HEK293T (cell line): ENCODE measurements around the gene ZNF341.
A peak's percentile ranks its signal among the peaks of the same experiment; 100 is the strongest.

Experiments
- CTCF ChIA-PET: fragments of 350-600 bp; formaldehyde crosslinking; extraction: SDS; loops from one replicate; lab custom pipeline; 2021; ENCODE audit warnings: antibody characterized with exemption, inconsistent platforms; lab: Yijun Ruan, JAX
- POLR2A ChIA-PET: fragments of 350-600 bp; formaldehyde crosslinking; extraction: SDS; loops from one replicate; lab custom pipeline; 2020; ENCODE audit warnings: antibody characterized with exemption, inconsistent platforms; lab: Yijun Ruan, JAX
- DNase-seq: peaks from one replicate; pipeline ENCODE4 v3.0.0; 2012; ENCODE audit warnings: mixed read lengths; ENCODE audit errors: extremely low spot score
- ARNT ChIP-seq: fragments of 450-650 bp; IDR thresholded peaks from 2 replicates; pipeline ENCODE4 v1.6.1; 2017; ENCODE audit warnings: mild to moderate bottlenecking
- BHLHE40 ChIP-seq: fragments of 450-650 bp; IDR thresholded peaks from 2 replicates; pipeline ENCODE4 v1.6.1; 2016; ENCODE audit warnings: mild to moderate bottlenecking, moderate library complexity, borderline replicate concordance
- CTBP1 ChIP-seq: fragments of 450-650 bp; IDR thresholded peaks from 2 replicates; pipeline ENCODE4 v1.6.1; 2016; ENCODE audit warnings: borderline replicate concordance
- ELF4 ChIP-seq: fragments of 450-650 bp; IDR thresholded peaks from 2 replicates; pipeline ENCODE4 v1.6.1; 2017; ENCODE audit warnings: antibody characterized with exemption
- FOXA1 ChIP-seq: fragments of 450-650 bp; IDR thresholded peaks from 2 replicates; pipeline ENCODE4 v1.6.1; 2016; ENCODE audit warnings: mild to moderate bottlenecking
- FOXK2 ChIP-seq: fragments of 450-650 bp; IDR thresholded peaks from 2 replicates; pipeline ENCODE4 v1.6.1; 2016; ENCODE audit warnings: mild to moderate bottlenecking
- FOXM1 ChIP-seq: fragments of 450-650 bp; IDR thresholded peaks from 2 replicates; pipeline ENCODE4 v1.6.1; 2017; ENCODE audit warnings: mild to moderate bottlenecking, borderline replicate concordance
- HDGF ChIP-seq: fragments of 450-650 bp; IDR thresholded peaks from 2 replicates; pipeline ENCODE4 v1.6.1; 2017; ENCODE audit warnings: antibody characterized with exemption, borderline replicate concordance
- L3MBTL2 ChIP-seq: fragments of 450-650 bp; conservative IDR thresholded peaks from 2 replicates; pipeline ENCODE4 v1.6.1; 2016; ENCODE audit warnings: mild to moderate bottlenecking
- LEF1 ChIP-seq: fragments of 450-650 bp; IDR thresholded peaks from 2 replicates; pipeline ENCODE4 v1.6.1; 2017; ENCODE audit warnings: mild to moderate bottlenecking, borderline replicate concordance
- NFRKB ChIP-seq: fragments of 450-650 bp; IDR thresholded peaks from 2 replicates; pipeline ENCODE4 v1.6.1; 2016; ENCODE audit warnings: mild to moderate bottlenecking, moderate library complexity
- SP1 ChIP-seq: fragments of 450-650 bp; IDR thresholded peaks from 2 replicates; pipeline ENCODE4 v1.6.1; 2017
- SUZ12 ChIP-seq: fragments of 450-650 bp; IDR thresholded peaks from 2 replicates; pipeline ENCODE4 v1.6.1; 2016; ENCODE audit warnings: mild to moderate bottlenecking
- TARDBP ChIP-seq: fragments of 450-650 bp; IDR thresholded peaks from 2 replicates; pipeline ENCODE4 v1.6.1; 2016
- ZNF384 ChIP-seq: fragments of 450-650 bp; IDR thresholded peaks from 2 replicates; pipeline ENCODE4 v1.6.1; 2016
- TF ChIP-seq, protein P1 (sequence below): fragments of 450-650 bp; IDR thresholded peaks from 2 replicates; pipeline ENCODE4 v1.6.1; 2016

Gene ZNF341

DNA sequence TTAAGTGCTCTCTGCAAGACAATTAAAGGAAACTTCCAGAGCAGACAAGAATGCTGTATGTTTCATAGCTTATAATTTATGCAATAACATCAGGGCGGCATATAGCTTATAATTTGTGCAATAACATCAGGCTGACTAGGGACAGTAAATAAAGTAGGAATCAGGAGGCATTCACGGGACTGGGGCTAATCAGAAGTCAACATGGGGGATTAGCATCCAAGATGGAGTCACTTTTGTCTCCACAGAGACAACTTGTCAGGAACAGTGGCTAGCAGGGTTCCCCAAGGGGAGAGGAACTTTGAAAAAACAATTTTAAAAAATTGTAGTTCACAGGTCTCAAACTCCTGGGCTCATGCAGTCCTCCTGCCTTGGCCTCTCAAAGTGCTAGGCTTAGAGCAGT lies 3.3 kb upstream of the ZNF341 start:
- TF ChIP-seq LEF1 (no peak), NFRKB (no peak), BHLHE40 (no peak), L3MBTL2 (no peak), FOXM1 (no peak), FOXK2 (no peak), SUZ12 (no peak), TARDBP (no peak), ELF4 (no peak), FOXA1 (no peak), ARNT (no peak), ZNF384 (no peak), SP1 (no peak), HDGF (no peak), CTBP1 (no peak)
- TF ChIP-seq, protein P1, sequence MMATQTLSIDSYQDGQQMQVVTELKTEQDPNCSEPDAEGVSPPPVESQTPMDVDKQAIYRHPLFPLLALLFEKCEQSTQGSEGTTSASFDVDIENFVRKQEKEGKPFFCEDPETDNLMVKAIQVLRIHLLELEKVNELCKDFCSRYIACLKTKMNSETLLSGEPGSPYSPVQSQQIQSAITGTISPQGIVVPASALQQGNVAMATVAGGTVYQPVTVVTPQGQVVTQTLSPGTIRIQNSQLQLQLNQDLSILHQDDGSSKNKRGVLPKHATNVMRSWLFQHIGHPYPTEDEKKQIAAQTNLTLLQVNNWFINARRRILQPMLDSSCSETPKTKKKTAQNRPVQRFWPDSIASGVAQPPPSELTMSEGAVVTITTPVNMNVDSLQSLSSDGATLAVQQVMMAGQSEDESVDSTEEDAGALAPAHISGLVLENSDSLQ: no peak
- ChIA-PET POLR2A (no interaction called here), CTCF (no interaction called here)
- DNase-seq: no peak

DNA sequence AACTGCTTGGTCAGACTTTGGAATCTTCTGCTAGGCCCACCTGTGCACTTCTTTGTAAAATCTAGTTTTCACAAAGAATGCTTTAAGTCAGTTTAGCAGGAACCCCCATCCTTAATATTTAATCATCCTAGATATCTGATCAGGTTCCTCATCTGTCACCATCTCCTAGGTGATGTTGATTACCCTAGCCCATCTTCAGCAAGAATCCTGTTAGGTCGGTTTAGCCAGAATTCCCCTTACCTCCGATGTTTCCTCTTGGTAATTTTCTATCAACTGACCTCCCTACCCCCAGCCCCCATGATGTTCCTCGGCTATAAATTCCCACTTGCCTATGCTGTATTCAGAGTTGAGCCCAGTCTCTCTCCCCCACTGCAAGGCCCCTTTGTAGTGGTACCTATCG lies 2.7 kb upstream of the ZNF341 start:
- no peak for DNase-seq
- TF ChIP-seq ZNF384: no peak
- TF ChIP-seq ARNT: no peak
- TF ChIP-seq BHLHE40: no peak
- no peak for TF ChIP-seq FOXA1
- TF ChIP-seq HDGF: no peak
- TF ChIP-seq LEF1: no peak
- no peak for TF ChIP-seq NFRKB
- TF ChIP-seq CTBP1: no peak
- no peak for TF ChIP-seq FOXM1
- no peak for TF ChIP-seq ELF4
- no peak for TF ChIP-seq TARDBP
- TF ChIP-seq SP1: no peak
- ChIA-PET CTCF (no interaction called here), POLR2A (no interaction called here)

DNA sequence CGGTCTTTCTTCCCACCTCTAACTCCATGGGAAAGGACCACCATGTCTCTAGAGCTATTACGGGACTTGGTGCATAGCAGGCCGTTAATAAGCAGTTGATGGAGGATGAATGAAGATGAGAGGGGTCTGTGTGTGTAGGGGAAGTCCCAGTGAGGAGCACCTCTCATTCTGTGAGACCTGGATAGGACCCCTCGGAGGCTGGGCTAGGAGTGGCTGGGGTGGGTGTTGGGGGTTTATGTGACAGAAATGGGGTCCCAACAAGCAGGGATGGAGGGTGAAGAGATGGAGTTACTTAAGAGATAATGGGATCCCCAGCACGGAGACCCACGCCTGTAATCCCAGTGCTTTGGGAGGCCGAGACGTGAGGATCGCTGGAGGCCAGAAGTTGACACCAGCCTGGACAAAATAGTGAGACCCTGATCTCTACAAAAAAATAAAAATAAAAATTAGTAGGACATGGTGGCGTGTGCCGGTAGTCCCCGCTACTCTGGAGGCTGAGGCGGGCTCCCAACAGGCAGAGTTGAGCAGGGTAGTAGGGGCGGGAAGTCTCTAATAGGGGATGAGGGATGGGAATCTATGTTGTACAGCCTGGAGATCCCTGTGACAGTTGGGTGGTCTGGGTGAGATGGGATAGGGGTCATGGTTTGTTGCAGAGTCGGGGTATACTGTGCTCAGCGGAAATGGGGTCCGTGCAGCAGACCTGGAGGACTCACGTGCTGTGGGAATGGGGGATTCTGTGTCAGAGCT lies 677 bp upstream of the ZNF341 start:
- DNase-seq: no peak
- TF ChIP-seq SUZ12: no peak
- no peak for TF ChIP-seq NFRKB
- no peak for TF ChIP-seq BHLHE40
- TF ChIP-seq ZNF384: no peak
- no peak for TF ChIP-seq HDGF
- no peak for TF ChIP-seq CTBP1
- no peak for TF ChIP-seq FOXA1
- TF ChIP-seq LEF1: no peak
- CTCF ChIA-PET: no interaction called here
- POLR2A ChIA-PET: interaction anchor here (1.8 kb wide), 1 partner anchor 44 kb away, joined by 8 read pairs; the partner anchor contains the start of gene E2F1

DNA sequence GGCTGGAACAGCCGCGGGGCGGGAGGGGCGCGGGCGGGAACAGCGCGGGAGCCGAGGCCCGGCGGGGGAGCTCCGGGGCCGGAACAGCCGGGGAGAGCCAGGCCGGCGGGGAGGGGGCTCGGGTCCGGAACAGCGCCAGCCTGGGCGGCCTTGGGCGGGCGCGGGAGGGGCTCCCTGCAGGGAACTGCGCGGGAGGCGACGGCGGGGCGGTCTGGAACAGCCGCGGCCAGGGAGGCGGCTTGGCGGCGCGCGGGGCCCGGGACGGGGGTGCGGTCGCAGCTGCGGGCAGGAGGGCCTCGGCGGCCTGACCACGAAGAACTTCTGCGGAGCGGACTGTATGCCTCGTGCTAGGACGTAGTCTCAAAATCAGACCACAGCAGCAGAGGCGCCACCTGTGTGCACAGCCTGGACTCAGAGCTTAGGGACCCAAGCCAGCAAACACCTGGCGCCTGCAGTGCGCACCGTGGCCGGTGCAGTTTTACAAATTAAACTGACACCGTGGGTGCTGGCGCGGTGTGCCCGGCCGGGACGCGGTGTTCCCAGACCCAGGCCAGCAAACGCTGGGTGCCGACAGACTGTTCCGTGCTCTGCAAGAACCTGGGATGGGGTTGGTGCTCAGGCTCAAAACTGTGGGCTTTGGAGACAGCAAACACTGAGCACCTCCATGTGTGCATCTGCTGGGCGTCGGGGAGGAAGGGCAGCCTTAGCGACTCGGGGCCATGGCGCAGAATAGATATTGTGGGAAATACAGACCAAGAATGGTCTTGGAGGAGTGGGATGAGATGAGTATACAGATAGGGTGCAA lies 572 bp downstream of the ZNF341 start:
- no peak for TF ChIP-seq FOXK2
- no peak for TF ChIP-seq LEF1
- peak; percentile 66 for TF ChIP-seq L3MBTL2
- TF ChIP-seq FOXM1: peak; percentile 1; the same call in 1 of the 2 replicates
- DNase-seq: peak; percentile 83
- CTCF ChIA-PET: interaction anchor here (0.9 kb wide), 1 partner anchor 120 kb away, joined by 3 read pairs; no protein-coding TSS in a partner anchor
- POLR2A ChIA-PET: interaction anchor here (0.8 to 1.8 kb wide), 7 partner anchors 9 to 230 kb away, joined by 3 to 8 read pairs (median 4); partner anchors contain the start of genes E2F1 and PXMP4

DNA sequence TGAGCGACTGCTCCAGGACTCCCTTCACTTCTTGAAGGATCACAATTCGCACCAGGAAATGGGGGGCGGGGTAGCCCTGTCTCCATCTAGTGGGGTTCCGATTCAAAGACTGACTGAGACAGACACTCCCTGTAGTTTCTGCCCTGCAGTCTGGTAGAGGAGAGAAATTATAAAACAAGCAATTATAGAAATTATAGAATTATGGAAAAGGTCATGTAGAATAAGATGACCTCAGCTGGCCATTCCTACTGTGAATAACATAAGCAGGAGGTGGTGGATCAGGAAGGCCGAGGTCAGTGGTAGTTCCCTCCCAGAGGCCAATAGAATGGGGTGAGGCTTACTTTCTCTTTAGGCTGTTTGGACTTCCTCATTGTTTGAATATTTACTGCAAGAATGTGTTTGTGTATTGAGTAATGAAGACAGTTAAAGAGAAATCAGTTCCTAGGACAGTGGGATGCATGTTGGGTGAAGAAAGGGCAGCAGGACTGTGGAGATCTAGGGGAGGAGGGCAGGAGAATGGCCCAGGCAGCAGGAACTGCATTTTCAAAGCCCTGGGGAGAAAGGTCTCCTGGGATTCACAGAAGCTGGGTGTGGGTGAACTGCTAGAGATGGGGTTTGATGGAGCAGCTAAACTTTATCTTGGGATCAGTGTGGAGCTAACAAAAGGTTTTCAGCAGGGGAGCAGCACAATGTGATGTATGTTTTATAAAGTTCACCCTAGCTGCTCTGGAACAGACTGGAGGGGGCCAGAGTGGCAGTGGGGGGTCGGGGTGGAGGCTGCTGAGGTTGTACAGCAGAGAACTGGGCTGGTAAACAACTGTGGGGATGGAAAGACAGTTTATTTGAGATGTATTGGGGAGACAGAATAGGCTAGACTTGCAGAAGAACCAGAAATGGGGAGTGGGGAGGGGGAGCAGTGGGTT lies 2.1 kb downstream of the ZNF341 start:
- ChIA-PET POLR2A (interaction anchor here (1.6 kb wide), 1 partner anchor 10 kb away, joined by 5 read pairs; no protein-coding TSS in a partner anchor), CTCF (interaction anchor here (0.5 kb wide), 1 partner anchor 287 kb away, joined by 3 read pairs; no protein-coding TSS in a partner anchor)
- TF ChIP-seq SUZ12 (no peak), FOXM1 (no peak), LEF1 (no peak), L3MBTL2 (no peak), ARNT (no peak), TARDBP (no peak), BHLHE40 (no peak), NFRKB (no peak), FOXA1 (no peak), HDGF (no peak), ELF4 (no peak), ZNF384 (no peak), CTBP1 (no peak)
- no peak for DNase-seq

DNA sequence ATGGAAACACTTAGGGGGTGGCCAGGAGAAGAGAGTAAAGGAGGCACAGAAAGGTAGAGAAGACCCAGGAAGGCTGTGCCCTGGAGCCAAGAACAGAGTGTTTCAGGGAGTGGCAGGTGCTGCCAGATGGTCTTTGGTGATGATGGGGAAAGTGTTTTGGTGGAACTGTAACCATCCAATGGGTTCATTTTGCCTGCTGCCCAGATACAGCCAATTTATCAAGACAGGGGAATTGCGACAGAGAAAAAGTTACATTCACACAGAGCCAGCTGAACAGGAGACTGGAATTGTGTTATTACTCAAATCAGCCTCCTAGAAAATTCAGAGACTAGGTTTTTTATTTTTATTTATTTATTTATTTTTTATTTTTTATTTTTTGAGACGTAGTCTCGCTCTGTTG lies 5.2 kb downstream of the ZNF341 start:
- POLR2A ChIA-PET: no interaction called here
- CTCF ChIA-PET: interaction anchor here (0.7 kb wide), 1 partner anchor 551 kb away, joined by 3 read pairs; no protein-coding TSS in a partner anchor
- TF ChIP-seq FOXK2 (no peak), TARDBP (no peak), FOXA1 (no peak), HDGF (no peak), BHLHE40 (no peak), SP1 (no peak), LEF1 (no peak), CTBP1 (no peak), NFRKB (no peak), FOXM1 (no peak), SUZ12 (no peak)
- TF ChIP-seq, protein P1: no peak
- no peak for DNase-seq
